Body of pancreas (tissue), 4 donors: Measurements from ENCODE around the gene MMRN1.

ENCODE experiments used
- POLR2A ChIP-seq, 3 donors: fragments of 450-650 bp; IDR thresholded peaks; one replicate each; pipeline ENCODE4 v1.6.1; 2016; ENCODE audit warnings: antibody characterized with exemption in 3 of 3, mild to moderate bottlenecking in 2 of 3
- TF ChIP-seq, protein P1 (sequence below), 7 experiments: fragments of 450-650 bp in 4 of 7; fragments of 200-600 bp in 3 of 7; sonication (generic) in 3 of 7; IDR thresholded peaks; one replicate each; pipeline ENCODE4 v1.5.1; 2016 to 2019; ENCODE audit warnings: antibody characterized with exemption in 7 of 7

DNA sequence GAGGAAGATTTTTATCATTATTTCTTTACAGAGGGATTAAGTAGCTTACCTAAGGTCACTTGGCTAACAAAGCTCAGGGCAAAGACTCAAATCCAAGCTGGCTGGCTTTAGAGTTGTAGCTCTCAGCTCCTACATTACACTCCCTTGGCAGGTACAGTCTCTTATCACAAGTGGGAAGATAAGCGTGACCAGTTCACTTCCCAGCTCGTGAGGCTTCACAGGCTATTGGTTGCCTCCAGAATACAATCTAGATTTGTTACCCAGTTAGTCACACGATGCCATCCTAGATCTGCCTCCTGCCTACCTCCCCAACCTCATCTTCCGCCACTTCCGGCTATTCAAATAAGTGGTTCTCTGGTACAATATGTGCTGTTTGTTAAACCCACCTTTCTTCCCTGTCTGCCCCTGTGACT, 3.7 kb downstream of the MMRN1 start:
- TF ChIP-seq, protein P1, sequence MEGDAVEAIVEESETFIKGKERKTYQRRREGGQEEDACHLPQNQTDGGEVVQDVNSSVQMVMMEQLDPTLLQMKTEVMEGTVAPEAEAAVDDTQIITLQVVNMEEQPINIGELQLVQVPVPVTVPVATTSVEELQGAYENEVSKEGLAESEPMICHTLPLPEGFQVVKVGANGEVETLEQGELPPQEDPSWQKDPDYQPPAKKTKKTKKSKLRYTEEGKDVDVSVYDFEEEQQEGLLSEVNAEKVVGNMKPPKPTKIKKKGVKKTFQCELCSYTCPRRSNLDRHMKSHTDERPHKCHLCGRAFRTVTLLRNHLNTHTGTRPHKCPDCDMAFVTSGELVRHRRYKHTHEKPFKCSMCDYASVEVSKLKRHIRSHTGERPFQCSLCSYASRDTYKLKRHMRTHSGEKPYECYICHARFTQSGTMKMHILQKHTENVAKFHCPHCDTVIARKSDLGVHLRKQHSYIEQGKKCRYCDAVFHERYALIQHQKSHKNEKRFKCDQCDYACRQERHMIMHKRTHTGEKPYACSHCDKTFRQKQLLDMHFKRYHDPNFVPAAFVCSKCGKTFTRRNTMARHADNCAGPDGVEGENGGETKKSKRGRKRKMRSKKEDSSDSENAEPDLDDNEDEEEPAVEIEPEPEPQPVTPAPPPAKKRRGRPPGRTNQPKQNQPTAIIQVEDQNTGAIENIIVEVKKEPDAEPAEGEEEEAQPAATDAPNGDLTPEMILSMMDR (IDR thresholded peaks at IDR 0.05) = no peak
- no peak for TF ChIP-seq POLR2A (IDR thresholded peaks at IDR 0.05)
